ENCODE measurements around the gene PABPC3. TPM values are rescaled to one million over a fixed set of nuclear protein-coding genes. Genes with fewer than 3 reads are reported as not detected.

PABPC3 gene
- total RNA-seq, 2 experiments from 2014 or later = 0.40 to 0.58 TPM

- ChIA-PET CTCF (no interaction called here), POLR2A (no interaction called here)
- Mint-ChIP-seq H3K9me3 (no peaks in the 10 kb centered on the region), H3K4me1 (no peaks in the 10 kb centered on the region), H3K36me3 (ENCODE audit: low read depth) (no peaks in the 10 kb centered on the region), H3K27me3 (peaks cover 18% of the 10 kb centered on the region), H3K4me3 (no peak overlapping the region), H3K27ac (no peak overlapping the region)
- no peak for DNase-seq
Measured at GRCh38 chr13:25080773-25081172, 15.2 kb upstream of the PABPC3 start.

- no peaks in the 10 kb centered on the region for H3K9me3 Mint-ChIP-seq
- H3K27ac Mint-ChIP-seq = no peak overlapping the region
- POLR2A ChIA-PET = no interaction called here
- H3K4me1 Mint-ChIP-seq = no peaks in the 10 kb centered on the region
- no peak overlapping the region for H3K4me3 Mint-ChIP-seq
- CTCF ChIA-PET = no interaction called here
- H3K27me3 Mint-ChIP-seq = peaks cover 17% of the 10 kb centered on the region
- no peak for DNase-seq
- H3K36me3 Mint-ChIP-seq (ENCODE audit: low read depth) = no peaks in the 10 kb centered on the region
Measured at GRCh38 chr13:25084096-25084495, 11.8 kb upstream of the PABPC3 start.

GRCh38 chr13:25085125-25085742, 10.7 kb upstream of the PABPC3 start:
- H3K9me3 Mint-ChIP-seq = no peaks in the 10 kb centered on the region
- H3K27ac Mint-ChIP-seq = no peak overlapping the region
- H3K4me3 Mint-ChIP-seq = no peak overlapping the region
- H3K36me3 Mint-ChIP-seq (ENCODE audit: low read depth) = no peaks in the 10 kb centered on the region
- H3K4me1 Mint-ChIP-seq = no peaks in the 10 kb centered on the region
- H3K27me3 Mint-ChIP-seq = peaks cover 17% of the 10 kb centered on the region
- peak; percentile 29 for DNase-seq
- POLR2A ChIA-PET = no interaction called here
- CTCF ChIA-PET = no interaction called here

- H3K36me3 Mint-ChIP-seq (ENCODE audit: low read depth) = no peaks in the 10 kb centered on the region
- ChIA-PET CTCF (no interaction called here), POLR2A (no interaction called here)
- no peak overlapping the region for H3K27ac Mint-ChIP-seq
- no peaks in the 10 kb centered on the region for H3K9me3 Mint-ChIP-seq
- H3K27me3 Mint-ChIP-seq = peaks cover 24% of the 10 kb centered on the region
- DNase-seq = no peak
- no peaks in the 10 kb centered on the region for H3K4me1 Mint-ChIP-seq
- no peak overlapping the region for H3K4me3 Mint-ChIP-seq
Measured at GRCh38 chr13:25088562-25089221, 7.2 kb upstream of the PABPC3 start.

GRCh38 chr13:25097426-25097825, 1.5 kb downstream of the PABPC3 start:
- CTCF ChIA-PET = no interaction called here
- no peak for DNase-seq
- H3K4me3 Mint-ChIP-seq = no peak overlapping the region
- peaks cover 2% of the 10 kb centered on the region for H3K36me3 Mint-ChIP-seq (ENCODE audit: low read depth)
- peaks cover 5% of the 10 kb centered on the region for H3K4me1 Mint-ChIP-seq
- POLR2A ChIA-PET = no interaction called here
- no peaks in the 10 kb centered on the region for H3K9me3 Mint-ChIP-seq
- no peak overlapping the region for H3K27ac Mint-ChIP-seq
- H3K27me3 Mint-ChIP-seq = peaks cover 38% of the 10 kb centered on the region

GRCh38 chr13:25103711-25104110, 7.8 kb downstream of the PABPC3 start:
- no peak for DNase-seq
- Mint-ChIP-seq H3K27ac (no peak overlapping the region), H3K36me3 (ENCODE audit: low read depth) (no peaks in the 10 kb centered on the region), H3K9me3 (no peaks in the 10 kb centered on the region), H3K27me3 (peaks cover 3% of the 10 kb centered on the region), H3K4me1 (no peaks in the 10 kb centered on the region), H3K4me3 (no peak overlapping the region)
- POLR2A ChIA-PET = no interaction called here
- CTCF ChIA-PET = no interaction called here

GRCh38 chr13:25109341-25109740, 13.4 kb downstream of the PABPC3 start:
- Mint-ChIP-seq H3K4me3 (no peak overlapping the region), H3K27me3 (peaks cover 15% of the 10 kb centered on the region), H3K27ac (no peak overlapping the region), H3K4me1 (no peaks in the 10 kb centered on the region), H3K36me3 (ENCODE audit: low read depth) (no peaks in the 10 kb centered on the region), H3K9me3 (no peaks in the 10 kb centered on the region)
- no peak for DNase-seq
- ChIA-PET CTCF (no interaction called here), POLR2A (no interaction called here)

GRCh38 chr13:25110956-25111584, 15.1 kb downstream of the PABPC3 start:
- H3K36me3 Mint-ChIP-seq (ENCODE audit: low read depth) = no peaks in the 10 kb centered on the region
- H3K27me3 Mint-ChIP-seq = peaks cover 15% of the 10 kb centered on the region
- H3K4me3 Mint-ChIP-seq = no peak overlapping the region
- POLR2A ChIA-PET = interaction anchor here (0.6 kb wide), 1 partner anchor 93 kb away, joined by 3 read pairs; no protein-coding TSS in a partner anchor
- no peaks in the 10 kb centered on the region for H3K4me1 Mint-ChIP-seq
- H3K27ac Mint-ChIP-seq = no peak overlapping the region
- DNase-seq = no peak
- CTCF ChIA-PET = interaction anchor here (1.2 to 1.3 kb wide), 2 partner anchors 23 to 25 kb away, joined by 3 read pairs; no protein-coding TSS in a partner anchor
- H3K9me3 Mint-ChIP-seq = no peaks in the 10 kb centered on the region

GRCh38 chr13:25111585-25111956, 15.6 kb downstream of the PABPC3 start:
- CTCF ChIA-PET = interaction anchor here (1.2 to 1.3 kb wide), 2 partner anchors 22 to 25 kb away, joined by 3 read pairs; no protein-coding TSS in a partner anchor
- POLR2A ChIA-PET = no interaction called here
- peaks cover 15% of the 10 kb centered on the region for H3K27me3 Mint-ChIP-seq

GRCh38 chr13:25112695-25113255, 16.8 kb downstream of the PABPC3 start:
- Mint-ChIP-seq H3K36me3 (ENCODE audit: low read depth) (no peaks in the 10 kb centered on the region), H3K4me3 (no peak overlapping the region), H3K4me1 (no peaks in the 10 kb centered on the region), H3K27me3 (peaks cover 15% of the 10 kb centered on the region), H3K9me3 (no peaks in the 10 kb centered on the region), H3K27ac (no peak overlapping the region)
- POLR2A ChIA-PET = no interaction called here
- DNase-seq = no peak
- CTCF ChIA-PET = interaction anchor here (1.1 kb wide), 1 partner anchor 107 kb away, joined by 3 read pairs; no protein-coding TSS in a partner anchor

More at GRCh38 chr13:25111585-25111956, 15.6 kb downstream of the PABPC3 start:
- Mint-ChIP-seq H3K27ac (no peak overlapping the region), H3K4me3 (no peak overlapping the region), H3K4me1 (no peaks in the 10 kb centered on the region), H3K9me3 (no peaks in the 10 kb centered on the region), H3K36me3 (ENCODE audit: low read depth) (no peaks in the 10 kb centered on the region)
- DNase-seq = no peak

GRCh38 chr13:25114220-25114619, 18.3 kb downstream of the PABPC3 start:
- POLR2A ChIA-PET = no interaction called here
- DNase-seq = peak; percentile 70
- Mint-ChIP-seq H3K36me3 (ENCODE audit: low read depth) (no peaks in the 10 kb centered on the region), H3K4me3 (no peak overlapping the region), H3K27me3 (peaks cover 23% of the 10 kb centered on the region), H3K27ac (no peak overlapping the region), H3K9me3 (no peaks in the 10 kb centered on the region), H3K4me1 (no peaks in the 10 kb centered on the region)
- CTCF ChIA-PET = no interaction called here

GRCh38 chr13:25116044-25116443, 20.1 kb downstream of the PABPC3 start:
- ChIA-PET CTCF (no interaction called here), POLR2A (no interaction called here)
- H3K4me1 Mint-ChIP-seq = no peaks in the 10 kb centered on the region
- H3K27ac Mint-ChIP-seq = no peak overlapping the region
- H3K36me3 Mint-ChIP-seq (ENCODE audit: low read depth) = no peaks in the 10 kb centered on the region
- DNase-seq = no peak
- H3K4me3 Mint-ChIP-seq = no peak overlapping the region
- H3K27me3 Mint-ChIP-seq = peaks cover 27% of the 10 kb centered on the region
- H3K9me3 Mint-ChIP-seq = no peaks in the 10 kb centered on the region

- Mint-ChIP-seq H3K4me3 (no peak overlapping the region), H3K9me3 (no peaks in the 10 kb centered on the region), H3K4me1 (no peaks in the 10 kb centered on the region), H3K27me3 (peaks cover 25% of the 10 kb centered on the region), H3K36me3 (ENCODE audit: low read depth) (no peaks in the 10 kb centered on the region), H3K27ac (no peak overlapping the region)
- ChIA-PET POLR2A (no interaction called here), CTCF (no interaction called here)
- no peak for DNase-seq
Measured at GRCh38 chr13:25117312-25117711, 21.4 kb downstream of the PABPC3 start.

Data from activated CD4-positive, alpha-beta T cell treated with anti-CD3 and anti-CD28 coated beads, Interleukin-2, amount 10 ng/mL, durations not matched to agents 7 days and 5 days (primary cell).